CD14-positive monocyte (primary cell): ENCODE results near the gene RCC2. TPM values are rescaled to one million over a fixed set of nuclear protein-coding genes. Genes with fewer than 3 reads are reported as not detected.

Source experiments
- DNase-seq, 3 donors: peaks; one replicate each; pipeline ENCODE4 v3.0.0-alpha.2; 2011 to 2022
- H2AFZ ChIP-seq: 2 replicates; pipeline ENCODE4 v1.6.0; 2012; ENCODE audit warnings: mild to moderate bottlenecking, low read depth, low read length, inconsistent platforms; ENCODE audit not compliant: insufficient read depth, poor library complexity, severe bottlenecking
- H3K27ac ChIP-seq, 2 donors: 1 replicate in 1 of 2; 2 replicates in 1 of 2; pipeline ENCODE4 v1.5.1; 2012 to 2013; ENCODE audit warnings: low read length in 2 of 2, control low read depth in 1 of 2, inconsistent platforms in 1 of 2, low read depth in 1 of 2, mild to moderate bottlenecking in 1 of 2
- H3K27me3 ChIP-seq, 2 donors: one replicate each; pipeline versions ENCODE4 v1.6.0 to v1.6.1; 2011 to 2013; ENCODE audit warnings: low read length in 2 of 2; ENCODE audit not compliant: control insufficient read depth in 2 of 2, insufficient read depth in 2 of 2
- H3K36me3 ChIP-seq, 2 donors: replicated peaks in 1 of 2; 1 replicate in 1 of 2; 2 replicates in 1 of 2; pipeline versions ENCODE4 v1.5.1 to v1.6.1; 2012 to 2013; ENCODE audit warnings: low read length in 2 of 2, control low read depth in 1 of 2, inconsistent platforms in 1 of 2, mild to moderate bottlenecking in 1 of 2; ENCODE audit not compliant: insufficient read depth in 2 of 2, control insufficient read depth in 1 of 2
- H3K4me1 ChIP-seq, 2 donors: 1 replicate in 1 of 2; 2 replicates in 1 of 2; pipeline versions ENCODE4 v1.5.1 to v1.6.1; 2012 to 2013; ENCODE audit warnings: low read length in 2 of 2, control low read depth in 1 of 2, inconsistent platforms in 1 of 2, mild to moderate bottlenecking in 1 of 2, moderate library complexity in 1 of 2; ENCODE audit not compliant: insufficient read depth in 2 of 2, control insufficient read depth in 1 of 2
- H3K4me2 ChIP-seq: replicated peaks from 2 replicates; pipeline ENCODE3; 2012; ENCODE audit warnings: low read length, moderate library complexity, mild to moderate bottlenecking; ENCODE audit not compliant: poor library complexity, severe bottlenecking; ENCODE audit errors: extremely low read depth
- H3K4me3 ChIP-seq, 3 experiments: fragments of 200-600 bp in 1 of 3; sonication (generic) in 1 of 3; replicated peaks in 1 of 3; 1 replicate in 2 of 3; 2 replicates in 1 of 3; pipeline ENCODE4 v1.5.1; 2011 to 2013; ENCODE audit warnings: low read length in 3 of 3, mild to moderate bottlenecking in 3 of 3, control low read depth in 2 of 3, low read depth in 2 of 3, inconsistent platforms in 1 of 3, moderate library complexity in 1 of 3
- H3K79me2 ChIP-seq: 2 replicates; pipeline ENCODE4 v1.6.0; 2012; ENCODE audit warnings: mild to moderate bottlenecking, control low read depth, inconsistent platforms, low read length, moderate library complexity; ENCODE audit not compliant: insufficient read depth
- H3K9ac ChIP-seq: 2 replicates; pipeline ENCODE4 v1.6.0; 2017; ENCODE audit warnings: low read length, mild to moderate bottlenecking; ENCODE audit not compliant: insufficient read depth, poor library complexity, severe bottlenecking
- H3K9me3 ChIP-seq, 2 donors: replicated peaks in 1 of 2; 1 replicate in 1 of 2; 2 replicates in 1 of 2; pipeline versions ENCODE4 v1.5.1 to v1.6.1; 2012 to 2013; ENCODE audit warnings: low read length in 2 of 2, control low read depth in 1 of 2; ENCODE audit not compliant: control insufficient read depth in 1 of 2, insufficient read depth in 1 of 2
- H4K20me1 ChIP-seq: 2 replicates; pipeline ENCODE4 v1.6.0; 2012; ENCODE audit warnings: mild to moderate bottlenecking, low read length, control low read depth, moderate library complexity; ENCODE audit not compliant: insufficient read depth
- H3K27ac Mint-ChIP-seq, 7 donors: one replicate each; pipeline ENCODE4 v1.8.0; 2020; ENCODE audit warnings: mild to moderate bottlenecking in 7 of 7, mixed read lengths in 7 of 7, moderate library complexity in 6 of 7, inconsistent platforms in 2 of 7
- H3K27me3 Mint-ChIP-seq, 3 donors: one replicate each; pipeline ENCODE4 v1.8.0; 2021 to 2022; ENCODE audit warnings: low read depth in 3 of 3, mild to moderate bottlenecking in 3 of 3, mixed read lengths in 3 of 3, moderate library complexity in 3 of 3, inconsistent platforms in 1 of 3
- H3K36me3 Mint-ChIP-seq, 2 donors: one replicate each; pipeline ENCODE4 v1.8.0; 2020; ENCODE audit warnings: mixed read lengths in 2 of 2, inconsistent platforms in 1 of 2, mild to moderate bottlenecking in 1 of 2
- H3K4me1 Mint-ChIP-seq: one replicate; pipeline ENCODE4 v1.8.0; 2020; ENCODE audit warnings: mild to moderate bottlenecking, mixed read lengths
- H3K4me3 Mint-ChIP-seq, 2 donors: one replicate each; pipeline ENCODE4 v1.8.0; 2020; ENCODE audit warnings: mild to moderate bottlenecking in 2 of 2, mixed read lengths in 2 of 2, moderate library complexity in 1 of 2
- H3K9me3 Mint-ChIP-seq, 7 donors: one replicate each; pipeline ENCODE4 v1.8.0; 2020 to 2022; ENCODE audit warnings: mixed read lengths in 7 of 7, mild to moderate bottlenecking in 6 of 7, moderate library complexity in 6 of 7, inconsistent platforms in 2 of 7
- WGBS: methylation state at CpG from one replicate; pipeline ENCODE4 v1.1.5; 2013; ENCODE audit warnings: missing lambda C conversion rate; ENCODE audit not compliant: insufficient coverage; 5-methylcytosine and 5-hydroxymethylcytosine counted together
- intact Hi-C, 2 donors: fragments of 100-400 bp; cut with micrococcal nuclease; formaldehyde crosslinking; loops; one replicate each; pipeline versions ENCODE4 v1.15.0 to v1.15.1; 2023
- polyA plus RNA-seq, 3 donors: library from polyadenylated mRNA; depleted of rRNA in 1 of 3; unstranded in 2 of 3; stranded (reverse) in 1 of 3; fragments of 300-500 nt in 2 of 3; fragments of >200 nt in 1 of 3; fragmentation: Illumina TruSeq in 2 of 3; gene quantifications; 1 replicate in 2 of 3; 2 replicates in 1 of 3; pipeline ENCODE4 v1.2.3, GENCODE V29; 2012 to 2021
- TF ChIP-seq, protein P1 (sequence below): fragments of 200-600 bp; IDR thresholded peaks from one replicate; pipeline ENCODE4 v1.8.0; 2022; ENCODE audit warnings: antibody characterized with exemption, mild to moderate bottlenecking

The RCC2 gene
- polyA plus RNA-seq, 3 donors: 22.3 to 66.3 (median 40.9) TPM

DNA sequence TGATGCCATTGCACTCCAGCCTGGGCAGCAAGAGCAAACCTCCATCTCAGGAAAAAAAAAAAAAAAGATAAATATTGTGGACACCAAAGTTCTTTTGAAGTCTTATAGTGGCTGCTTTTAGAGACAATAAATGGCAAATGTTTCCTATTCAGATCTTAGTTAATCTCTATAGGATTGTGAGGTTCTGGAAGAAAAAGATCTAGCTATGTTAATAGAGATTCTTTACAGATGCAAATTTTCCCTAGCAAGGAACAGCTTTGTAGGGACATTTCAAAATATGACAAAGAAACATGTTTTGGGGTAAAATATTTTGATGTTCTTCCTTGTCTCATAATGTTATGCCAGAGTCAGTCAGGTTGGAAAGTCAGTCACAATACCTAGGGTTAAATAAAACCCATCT lies 24.5 kb upstream of the RCC2 start:
- Mint-ChIP-seq H3K27me3 (peaks cover 8 to 16% (median 12%) of the 10 kb centered on the region in 3 donors), H3K27ac (no peak overlapping the region), H3K4me3 (no peak overlapping the region), H3K9me3 (peaks cover 0 to 2% (median 0%) of the 10 kb centered on the region in 7 donors), H3K4me1 (peaks cover 34% of the 10 kb centered on the region), H3K36me3 (no peaks in the 10 kb centered on the region)
- H3K27me3 ChIP-seq: no peaks in the 10 kb centered on the region
- no peak overlapping the region for H3K4me3 ChIP-seq
- H4K20me1 ChIP-seq: no peaks in the 10 kb centered on the region
- peaks cover 0 to 15% of the 10 kb centered on the region in 2 donors for H3K4me1 ChIP-seq
- H3K36me3 ChIP-seq: no peaks in the 10 kb centered on the region
- DNase-seq: no peak
- intact Hi-C loops: no loop called here
- no peak overlapping the region for H2AFZ ChIP-seq
- no peaks in the 10 kb centered on the region for H3K9me3 ChIP-seq
- H3K9ac ChIP-seq: no peak overlapping the region
- no peaks in the 10 kb centered on the region for H3K79me2 ChIP-seq
- no peak overlapping the region for H3K4me2 ChIP-seq
- TF ChIP-seq, protein P1, sequence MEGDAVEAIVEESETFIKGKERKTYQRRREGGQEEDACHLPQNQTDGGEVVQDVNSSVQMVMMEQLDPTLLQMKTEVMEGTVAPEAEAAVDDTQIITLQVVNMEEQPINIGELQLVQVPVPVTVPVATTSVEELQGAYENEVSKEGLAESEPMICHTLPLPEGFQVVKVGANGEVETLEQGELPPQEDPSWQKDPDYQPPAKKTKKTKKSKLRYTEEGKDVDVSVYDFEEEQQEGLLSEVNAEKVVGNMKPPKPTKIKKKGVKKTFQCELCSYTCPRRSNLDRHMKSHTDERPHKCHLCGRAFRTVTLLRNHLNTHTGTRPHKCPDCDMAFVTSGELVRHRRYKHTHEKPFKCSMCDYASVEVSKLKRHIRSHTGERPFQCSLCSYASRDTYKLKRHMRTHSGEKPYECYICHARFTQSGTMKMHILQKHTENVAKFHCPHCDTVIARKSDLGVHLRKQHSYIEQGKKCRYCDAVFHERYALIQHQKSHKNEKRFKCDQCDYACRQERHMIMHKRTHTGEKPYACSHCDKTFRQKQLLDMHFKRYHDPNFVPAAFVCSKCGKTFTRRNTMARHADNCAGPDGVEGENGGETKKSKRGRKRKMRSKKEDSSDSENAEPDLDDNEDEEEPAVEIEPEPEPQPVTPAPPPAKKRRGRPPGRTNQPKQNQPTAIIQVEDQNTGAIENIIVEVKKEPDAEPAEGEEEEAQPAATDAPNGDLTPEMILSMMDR: no peak
- H3K27ac ChIP-seq: no peak overlapping the region

- peaks cover 34% of the 10 kb centered on the region for H3K4me1 Mint-ChIP-seq
- TF ChIP-seq, protein P1: no peak
Measured at GRCh38 chr1:17462669-17463068, 23.2 kb upstream of the RCC2 start.

More at GRCh38 chr1:17462669-17463068, 23.2 kb upstream of the RCC2 start:
- H3K9me3 ChIP-seq: no peaks in the 10 kb centered on the region
- Mint-ChIP-seq H3K27ac (no peak overlapping the region), H3K9me3 (peaks cover 0 to 1% (median 0%) of the 10 kb centered on the region in 7 donors), H3K36me3 (no peaks in the 10 kb centered on the region), H3K27me3 (peaks cover 7 to 15% (median 8%) of the 10 kb centered on the region in 3 donors), H3K4me3 (no peak overlapping the region)
- no peak overlapping the region for H3K9ac ChIP-seq
- no peak overlapping the region for H3K27ac ChIP-seq
- H3K4me3 ChIP-seq: no peak overlapping the region
- H3K4me1 ChIP-seq: peaks cover 0 to 15% of the 10 kb centered on the region in 2 donors
- H4K20me1 ChIP-seq: no peaks in the 10 kb centered on the region
- no peaks in the 10 kb centered on the region for H3K27me3 ChIP-seq
- H3K79me2 ChIP-seq: no peaks in the 10 kb centered on the region
- WGBS: 90% methylated on average over 3 of the region's 5 CpGs
- intact Hi-C loops: no loop called here
- DNase-seq: no peak
- H3K36me3 ChIP-seq: no peaks in the 10 kb centered on the region
- H2AFZ ChIP-seq: no peak overlapping the region
- H3K4me2 ChIP-seq: no peak overlapping the region
